Keratinocyte (primary cell): ENCODE measurements around the gene CLEC3B. TPM values are rescaled to one million over a fixed set of nuclear protein-coding genes. Genes with fewer than 3 reads are reported as not detected.

Experiments
- DNase-seq: peaks from one replicate; pipeline ENCODE4 v3.0.0-alpha.2; 2011; ENCODE audit warnings: low read depth, missing footprints, low spot score
- FAIRE-seq: peaks from 2 replicates; lab custom pipeline; 2011; peaks lifted over from hg19 to GRCh38; lab: Jason Lieb, UNC
- H2AFZ ChIP-seq: 2 replicates; pipeline ENCODE4 v1.6.0; 2012; ENCODE audit warnings: low read length, control low read depth, inconsistent platforms; ENCODE audit not compliant: control insufficient read depth
- H3K27ac ChIP-seq: 2 replicates; pipeline ENCODE4 v1.5.1; 2011; ENCODE audit warnings: low read length; ENCODE audit not compliant: control insufficient read depth, insufficient read depth
- H3K27me3 ChIP-seq: 3 replicates; pipeline ENCODE4 v1.6.0; 2011; ENCODE audit warnings: low read length; ENCODE audit not compliant: control insufficient read depth, insufficient read depth; ENCODE audit errors: extremely low read depth
- H3K36me3 ChIP-seq, 2 experiments: 2 replicates in 1 of 2; 3 replicates in 1 of 2; pipeline ENCODE4 v1.5.1; 2011; ENCODE audit warnings: low read length in 2 of 2, mild to moderate bottlenecking in 1 of 2; ENCODE audit not compliant: control insufficient read depth in 2 of 2, insufficient read depth in 2 of 2; ENCODE audit errors: extremely low read depth in 1 of 2
- H3K4me1 ChIP-seq: 3 replicates; pipeline ENCODE4 v1.5.1; 2011; ENCODE audit warnings: low read length; ENCODE audit not compliant: control insufficient read depth, insufficient read depth; ENCODE audit errors: extremely low read depth
- H3K4me2 ChIP-seq: 3 replicates; pipeline ENCODE4 v1.6.0; 2011; ENCODE audit warnings: low read depth, low read length; ENCODE audit not compliant: control insufficient read depth, insufficient read depth; ENCODE audit errors: extremely low read depth
- H3K4me3 ChIP-seq, 3 experiments: fragments of 200-600 bp in 1 of 3; sonication (generic) in 1 of 3; 2 replicates in 2 of 3; 3 replicates in 1 of 3; pipeline ENCODE4 v1.5.1; 2011 to 2016; ENCODE audit warnings: low read length in 3 of 3, mild to moderate bottlenecking in 3 of 3, control low read depth in 2 of 3, inconsistent platforms in 1 of 3, low read depth in 1 of 3, mixed read lengths in 1 of 3, mixed run types in 1 of 3, moderate library complexity in 1 of 3; ENCODE audit not compliant: control insufficient read depth in 2 of 3, insufficient read depth in 2 of 3; ENCODE audit errors: extremely low read depth in 1 of 3
- H3K79me2 ChIP-seq: 2 replicates; pipeline ENCODE4 v1.6.0; 2012; ENCODE audit warnings: low read length; ENCODE audit not compliant: control insufficient read depth, insufficient read depth
- H3K9ac ChIP-seq: 3 replicates; pipeline ENCODE4 v1.6.0; 2011; ENCODE audit warnings: low read length; ENCODE audit not compliant: control insufficient read depth, insufficient read depth; ENCODE audit errors: extremely low read depth
- H3K9me1 ChIP-seq: 3 replicates; pipeline ENCODE4 v1.6.0; 2011; ENCODE audit warnings: low read length; ENCODE audit not compliant: control insufficient read depth, insufficient read depth; ENCODE audit errors: extremely low read depth
- H3K9me3 ChIP-seq: 2 replicates; pipeline ENCODE4 v1.5.1; 2012; ENCODE audit warnings: low read depth, low read length; ENCODE audit not compliant: control insufficient read depth
- H4K20me1 ChIP-seq: 3 replicates; pipeline ENCODE4 v1.6.0; 2011; ENCODE audit warnings: low read length; ENCODE audit not compliant: control insufficient read depth, insufficient read depth; ENCODE audit errors: extremely low read depth
- EZH2 ChIP-seq: IDR thresholded peaks from one replicate; pipeline ENCODE4 v1.6.1; 2012; ENCODE audit warnings: inconsistent platforms, mild to moderate bottlenecking, low read length, moderate library complexity
- dilution Hi-C: fragments of 300-500 bp; cut with MboI; formaldehyde crosslinking; loops from one replicate; pipeline ENCODE4 v1.7.0; 2020; ENCODE audit warnings: low sequenced_read_pairs; ENCODE audit not compliant: extremely low pct_ligation_motif_present
- polyA plus RNA-seq, 5 experiments: library from polyadenylated mRNA; depleted of rRNA in 3 of 5; stranded (reverse) in 3 of 5; stranded (forward) in 1 of 5; unstranded in 1 of 5; fragments of >200 nt; gene quantifications; 1 replicate in 1 of 5; 2 replicates in 3 of 5; 3 replicates in 1 of 5; pipeline versions ENCODE4 v1.2.1 to v1.2.3, GENCODE V29; 2011 to 2012; ENCODE audit warnings: missing spikeins in 2 of 5, low read depth in 1 of 5, low replicate concordance in 1 of 5
- TF ChIP-seq, protein P1 (sequence below), 3 experiments: IDR thresholded peaks in 1 of 3; conservative IDR thresholded peaks in 1 of 3; optimal IDR thresholded peaks in 1 of 3; 2 replicates in 2 of 3; 3 replicates in 1 of 3; pipeline versions ENCODE3 to v1.5.1; 2011; ENCODE audit warnings: low read length in 3 of 3, mild to moderate bottlenecking in 3 of 3, moderate library complexity in 2 of 3, control low read depth in 1 of 3, inconsistent platforms in 1 of 3; ENCODE audit not compliant: insufficient read depth in 2 of 3; ENCODE audit errors: extremely low read depth in 1 of 3

CLEC3B gene
- polyA plus RNA-seq, 1 donor (not counting 4 experiments of a cell fraction or from before 2014, with no cell fraction given): not detected

DNA sequence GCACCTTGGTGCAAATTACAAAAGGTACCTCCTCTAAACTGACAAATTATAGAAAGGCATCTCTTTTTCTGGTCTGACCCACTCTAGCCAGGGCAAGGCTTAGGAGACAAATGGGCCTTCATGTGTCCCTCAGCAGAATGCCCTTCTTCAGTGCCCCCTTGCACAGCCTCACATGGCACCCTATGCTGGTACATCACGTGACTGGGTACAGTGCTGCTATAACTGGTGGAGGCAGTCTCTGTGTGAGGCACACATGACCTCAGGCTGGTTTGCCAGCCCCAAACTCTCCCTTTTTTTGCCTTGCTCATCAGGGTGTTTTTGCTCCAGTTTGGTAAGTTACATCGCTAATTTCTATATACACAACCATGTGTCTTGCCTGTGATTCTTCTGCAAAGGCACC is 3.1 kb downstream of the CLEC3B start:
- no peaks in the 10 kb centered on the region for H4K20me1 ChIP-seq
- no peaks in the 10 kb centered on the region for H3K27me3 ChIP-seq
- no peaks in the 10 kb centered on the region for H3K9me3 ChIP-seq
- peaks cover 3% of the 10 kb centered on the region for H3K4me1 ChIP-seq
- H3K4me3 ChIP-seq: no peak overlapping the region
- H3K36me3 ChIP-seq: no peaks in the 10 kb centered on the region
- no peaks in the 10 kb centered on the region for H3K79me2 ChIP-seq
- no peak for FAIRE-seq
- H3K9ac ChIP-seq: no peak overlapping the region
- H2AFZ ChIP-seq: no peak overlapping the region
- TF ChIP-seq EZH2: no peak
- TF ChIP-seq, protein P1, sequence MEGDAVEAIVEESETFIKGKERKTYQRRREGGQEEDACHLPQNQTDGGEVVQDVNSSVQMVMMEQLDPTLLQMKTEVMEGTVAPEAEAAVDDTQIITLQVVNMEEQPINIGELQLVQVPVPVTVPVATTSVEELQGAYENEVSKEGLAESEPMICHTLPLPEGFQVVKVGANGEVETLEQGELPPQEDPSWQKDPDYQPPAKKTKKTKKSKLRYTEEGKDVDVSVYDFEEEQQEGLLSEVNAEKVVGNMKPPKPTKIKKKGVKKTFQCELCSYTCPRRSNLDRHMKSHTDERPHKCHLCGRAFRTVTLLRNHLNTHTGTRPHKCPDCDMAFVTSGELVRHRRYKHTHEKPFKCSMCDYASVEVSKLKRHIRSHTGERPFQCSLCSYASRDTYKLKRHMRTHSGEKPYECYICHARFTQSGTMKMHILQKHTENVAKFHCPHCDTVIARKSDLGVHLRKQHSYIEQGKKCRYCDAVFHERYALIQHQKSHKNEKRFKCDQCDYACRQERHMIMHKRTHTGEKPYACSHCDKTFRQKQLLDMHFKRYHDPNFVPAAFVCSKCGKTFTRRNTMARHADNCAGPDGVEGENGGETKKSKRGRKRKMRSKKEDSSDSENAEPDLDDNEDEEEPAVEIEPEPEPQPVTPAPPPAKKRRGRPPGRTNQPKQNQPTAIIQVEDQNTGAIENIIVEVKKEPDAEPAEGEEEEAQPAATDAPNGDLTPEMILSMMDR (optimal IDR thresholded peaks at IDR 0.05 in 1 of 3, IDR thresholded peaks at IDR 0.05 in 1 of 3, conservative IDR thresholded peaks at IDR 0.05 in 1 of 3; ENCODE audit: extremely low read depth in 1 of 3, insufficient read depth in 2 of 3, low read length in 3 of 3): no peak
- no peak overlapping the region for H3K4me2 ChIP-seq
- dilution Hi-C loops: no loop called here
- H3K27ac ChIP-seq: no peak overlapping the region
- no peaks in the 10 kb centered on the region for H3K9me1 ChIP-seq
- DNase-seq: no peak

- TF ChIP-seq, protein P1 (optimal IDR thresholded peaks at IDR 0.05 in 1 of 3, IDR thresholded peaks at IDR 0.05 in 1 of 3, conservative IDR thresholded peaks at IDR 0.05 in 1 of 3; ENCODE audit: extremely low read depth in 1 of 3, insufficient read depth in 2 of 3, low read length in 3 of 3): no peak
- TF ChIP-seq EZH2: no peak
- DNase-seq: no peak
- dilution Hi-C loops: no loop called here
- no peak overlapping the region for H3K27ac ChIP-seq
- no peak overlapping the region for H3K9ac ChIP-seq
- no peaks in the 10 kb centered on the region for H3K79me2 ChIP-seq
- H3K9me1 ChIP-seq: no peaks in the 10 kb centered on the region
- no peak for FAIRE-seq
- no peak overlapping the region for H3K4me2 ChIP-seq
- H2AFZ ChIP-seq: no peak overlapping the region
- H3K36me3 ChIP-seq: no peaks in the 10 kb centered on the region
- H3K27me3 ChIP-seq: no peaks in the 10 kb centered on the region
- no peaks in the 10 kb centered on the region for H4K20me1 ChIP-seq
- peaks cover 3% of the 10 kb centered on the region for H3K4me1 ChIP-seq
- no peak overlapping the region for H3K4me3 ChIP-seq
- no peaks in the 10 kb centered on the region for H3K9me3 ChIP-seq
These were observed 3.6 kb downstream of the CLEC3B start for GRCh38 chr3:45029661-45030060.
